AG04450 (cell line): Measurements from ENCODE around the gene DPH2. TPM values are rescaled to one million over a fixed set of nuclear protein-coding genes. Genes with fewer than 3 reads are reported as not detected.

Experiments
- CTCF ChIA-PET: fragments of 300-600, 350-600 bp; formaldehyde crosslinking; extraction: SDS; loops from one replicate; lab custom pipeline; 2022; ENCODE audit warnings: antibody characterized with exemption, inconsistent platforms; lab: Charles Lee
- POLR2A ChIA-PET: fragments of 350-600 bp; formaldehyde crosslinking; extraction: SDS; loops from one replicate; lab custom pipeline; 2021; ENCODE audit warnings: antibody characterized with exemption, inconsistent platforms; lab: Yijun Ruan, JAX
- DNase-seq: peaks from one replicate; pipeline ENCODE4 v3.0.0-alpha.2; 2011; ENCODE audit warnings: low read depth, low spot score
- H3K27ac ChIP-seq: one replicate; pipeline ENCODE4 v1.5.1; 2012; ENCODE audit warnings: low read depth, low read length, control low read depth
- H3K27me3 ChIP-seq: one replicate; pipeline ENCODE4 v1.6.0; 2012; ENCODE audit warnings: low read length; ENCODE audit not compliant: control insufficient read depth, insufficient read depth
- H3K4me3 ChIP-seq: 2 replicates; pipeline ENCODE4 v1.5.1; 2011; ENCODE audit warnings: mild to moderate bottlenecking, low read depth, low read length, control low read depth
- H3K9me3 ChIP-seq: 2 replicates; pipeline ENCODE4 v1.5.1; 2012; ENCODE audit warnings: low read length; ENCODE audit not compliant: control insufficient read depth, insufficient read depth
- polyA plus RNA-seq: library from polyadenylated mRNA; depleted of rRNA; stranded (reverse); fragments of >200 nt; gene quantifications from 2 replicates; pipeline ENCODE4 v1.2.3, GENCODE V29; 2011
- TF ChIP-seq, protein P1 (sequence below): IDR thresholded peaks from 2 replicates; pipeline ENCODE4 v1.5.1; 2011; ENCODE audit warnings: low read depth, low read length, control low read depth, inconsistent platforms

The DPH2 gene
- polyA plus RNA-seq, 1 experiment, result 17.9 TPM

DNA sequence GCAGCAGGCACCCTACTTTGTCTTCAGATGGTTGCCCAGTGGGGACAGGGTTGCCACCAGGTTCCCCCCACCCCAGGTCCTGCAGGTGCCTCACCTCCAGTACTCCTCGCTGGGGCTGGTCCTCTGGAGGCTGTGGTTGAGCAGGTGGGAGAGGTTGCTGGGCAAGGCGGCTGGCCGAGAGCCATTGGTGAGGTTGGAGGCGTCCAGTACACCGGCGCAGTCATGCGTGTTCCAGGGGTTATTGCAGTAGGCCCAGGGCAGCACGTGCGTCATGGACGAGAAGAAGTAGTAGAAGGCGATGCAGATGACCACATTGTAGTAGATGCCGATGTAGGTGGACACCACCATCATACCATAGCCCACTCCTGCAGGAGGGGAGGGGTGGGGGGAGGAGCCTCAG, 38.4 kb downstream of the DPH2 start:
- Histone ChIP-seq H3K27ac (no peak overlapping the region), H3K9me3 (no peaks in the 10 kb centered on the region), H3K27me3 (no peaks in the 10 kb centered on the region), H3K4me3 (no peak overlapping the region)
- TF ChIP-seq, protein P1, sequence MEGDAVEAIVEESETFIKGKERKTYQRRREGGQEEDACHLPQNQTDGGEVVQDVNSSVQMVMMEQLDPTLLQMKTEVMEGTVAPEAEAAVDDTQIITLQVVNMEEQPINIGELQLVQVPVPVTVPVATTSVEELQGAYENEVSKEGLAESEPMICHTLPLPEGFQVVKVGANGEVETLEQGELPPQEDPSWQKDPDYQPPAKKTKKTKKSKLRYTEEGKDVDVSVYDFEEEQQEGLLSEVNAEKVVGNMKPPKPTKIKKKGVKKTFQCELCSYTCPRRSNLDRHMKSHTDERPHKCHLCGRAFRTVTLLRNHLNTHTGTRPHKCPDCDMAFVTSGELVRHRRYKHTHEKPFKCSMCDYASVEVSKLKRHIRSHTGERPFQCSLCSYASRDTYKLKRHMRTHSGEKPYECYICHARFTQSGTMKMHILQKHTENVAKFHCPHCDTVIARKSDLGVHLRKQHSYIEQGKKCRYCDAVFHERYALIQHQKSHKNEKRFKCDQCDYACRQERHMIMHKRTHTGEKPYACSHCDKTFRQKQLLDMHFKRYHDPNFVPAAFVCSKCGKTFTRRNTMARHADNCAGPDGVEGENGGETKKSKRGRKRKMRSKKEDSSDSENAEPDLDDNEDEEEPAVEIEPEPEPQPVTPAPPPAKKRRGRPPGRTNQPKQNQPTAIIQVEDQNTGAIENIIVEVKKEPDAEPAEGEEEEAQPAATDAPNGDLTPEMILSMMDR, result no peak
- ChIA-PET CTCF (no interaction called here), POLR2A (no interaction called here)
- DNase-seq, result no peak

DNA sequence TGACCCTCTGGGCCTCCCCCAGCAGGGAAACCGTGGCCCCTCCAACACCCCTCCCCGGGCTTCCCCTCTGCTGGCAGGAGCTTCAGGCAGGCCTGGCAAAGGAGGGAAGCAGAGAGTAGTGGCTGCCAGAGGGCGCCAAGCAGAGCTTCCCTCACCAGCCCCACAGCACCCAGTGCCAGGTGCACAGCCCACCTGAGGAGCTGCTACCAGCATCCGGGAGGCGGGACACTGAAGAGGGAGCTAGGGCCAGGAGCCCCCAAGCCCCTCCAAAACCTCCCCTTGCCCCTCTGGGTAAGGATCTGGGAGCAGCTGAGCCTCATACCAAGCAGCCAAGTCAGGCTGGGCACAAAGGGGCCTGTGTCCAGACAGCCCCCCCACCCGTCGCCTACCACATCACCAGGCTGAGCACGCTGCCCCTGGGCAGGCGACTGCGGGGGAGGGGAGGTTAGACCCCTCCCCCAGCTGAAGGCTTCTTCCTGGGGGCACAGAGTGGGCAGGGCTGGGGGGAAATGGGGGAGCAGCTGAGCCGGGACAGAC, 41.2 kb downstream of the DPH2 start:
- POLR2A ChIA-PET, result no interaction called here
- DNase-seq, result no peak
- no peaks in the 10 kb centered on the region for H3K27me3 ChIP-seq
- TF ChIP-seq, protein P1, result no peak
- no peak overlapping the region for H3K27ac ChIP-seq
- no peaks in the 10 kb centered on the region for H3K9me3 ChIP-seq
- H3K4me3 ChIP-seq, result no peak overlapping the region
- CTCF ChIA-PET, result interaction anchor here (0.7 to 1.6 kb wide), 3 partner anchors 10 to 37 kb away, joined by 3 read pairs; no protein-coding TSS in a partner anchor

DNA sequence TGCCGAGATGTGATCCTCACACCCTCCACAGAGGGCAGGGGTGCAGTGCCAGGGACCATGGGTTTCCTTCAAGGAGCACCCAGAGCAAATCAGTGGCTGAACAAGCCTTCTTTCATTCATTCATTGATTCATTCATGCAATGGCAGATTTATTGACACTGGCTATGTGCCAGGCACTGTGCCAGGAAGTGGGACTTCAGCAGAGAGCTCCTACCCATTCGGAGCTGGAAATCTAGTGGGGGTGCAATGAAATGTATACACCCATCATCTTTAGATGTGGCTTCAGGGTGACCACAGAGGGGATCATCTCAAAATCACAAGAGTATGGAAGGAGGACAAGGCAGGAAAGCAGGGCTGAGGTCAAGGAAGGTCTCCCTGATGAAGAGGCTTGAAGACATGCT, 42.6 kb downstream of the DPH2 start:
- H3K4me3 ChIP-seq, result no peak overlapping the region

DNA sequence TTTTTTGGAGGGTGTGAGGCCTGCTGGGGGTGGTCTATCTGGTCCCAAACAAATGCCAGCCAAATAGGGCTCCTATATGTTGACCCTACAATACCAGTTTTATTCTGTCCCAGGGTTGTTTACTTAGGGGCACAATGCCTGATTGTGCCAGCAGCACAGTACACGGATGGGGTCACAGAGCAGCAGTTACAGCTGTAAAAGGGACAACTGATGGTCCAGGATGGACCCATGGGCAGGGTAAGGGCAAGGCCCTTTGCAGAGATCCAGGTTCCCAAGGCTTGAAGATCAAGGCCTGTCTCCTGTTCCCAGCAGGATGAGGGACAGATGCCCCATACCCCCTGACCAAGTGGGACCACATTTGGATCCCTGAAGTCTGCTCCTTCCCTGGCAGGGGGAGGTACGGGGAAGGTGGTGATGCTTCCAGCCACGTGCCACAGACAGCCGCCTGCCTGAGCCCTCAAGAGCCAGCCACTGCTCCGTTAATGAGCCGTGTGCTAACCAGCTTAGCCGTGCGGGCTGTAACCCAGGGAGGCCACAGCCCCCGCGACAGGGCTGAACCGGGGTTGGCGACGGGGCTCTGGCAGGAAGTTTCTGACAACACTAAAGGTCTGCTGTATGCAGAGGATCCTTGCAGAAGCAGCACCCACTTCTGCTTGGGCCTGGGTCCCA, 43.3 kb downstream of the DPH2 start:
- CTCF ChIA-PET, result interaction anchor here (1.2 to 1.5 kb wide), 2 partner anchors 8 to 23 kb away, joined by 4 to 9 read pairs; no protein-coding TSS in a partner anchor
- Histone ChIP-seq H3K27me3 (no peaks in the 10 kb centered on the region), H3K27ac (no peak overlapping the region), H3K9me3 (no peaks in the 10 kb centered on the region), H3K4me3 (no peak overlapping the region)
- TF ChIP-seq, protein P1, result no peak
- POLR2A ChIA-PET, result no interaction called here
- DNase-seq, result no peak

More for the DNA sequence above, 42.6 kb downstream of the DPH2 start:
- Histone ChIP-seq H3K27me3 (no peaks in the 10 kb centered on the region), H3K27ac (no peak overlapping the region), H3K9me3 (no peaks in the 10 kb centered on the region)
- DNase-seq, result no peak
- TF ChIP-seq, protein P1, result no peak
- POLR2A ChIA-PET, result no interaction called here
- CTCF ChIA-PET, result interaction anchor here (1.6 kb wide), 1 partner anchor 35 kb away, joined by 3 read pairs; no protein-coding TSS in a partner anchor

DNA sequence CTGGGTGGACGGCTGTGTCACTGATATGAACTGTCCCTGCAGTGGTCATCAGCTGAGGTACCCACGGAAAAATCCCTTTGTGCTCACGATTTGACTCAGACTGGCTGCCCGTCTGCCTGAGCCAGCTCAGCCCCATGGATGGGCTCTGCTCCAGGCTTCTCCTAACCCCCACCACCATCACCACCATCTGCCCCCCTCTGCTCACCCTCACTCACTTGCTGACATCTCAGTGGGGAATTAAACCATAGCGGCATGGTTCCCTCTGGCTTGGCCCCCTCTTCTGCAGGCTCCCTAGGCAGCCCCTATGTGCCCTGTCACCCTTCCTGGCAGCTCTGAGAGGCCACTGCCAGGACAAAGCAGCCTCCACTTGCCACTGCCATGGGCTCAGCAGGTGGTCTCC, 44.1 kb downstream of the DPH2 start:
- no peak overlapping the region for H3K4me3 ChIP-seq
- H3K9me3 ChIP-seq, result no peaks in the 10 kb centered on the region
- no peaks in the 10 kb centered on the region for H3K27me3 ChIP-seq
- no peak overlapping the region for H3K27ac ChIP-seq
- ChIA-PET POLR2A (no interaction called here), CTCF (interaction anchor here (1.2 to 2.0 kb wide), 4 partner anchors 9 to 34 kb away, joined by 3 to 9 read pairs (median 5); no protein-coding TSS in a partner anchor)
- TF ChIP-seq, protein P1, result no peak
- no peak for DNase-seq
